Sciatic nerve (tissue), 2 donors: ENCODE measurements around the gene TRAF5. TPM values are rescaled to one million over a fixed set of nuclear protein-coding genes. Genes with fewer than 3 reads are reported as not detected.
A peak's percentile ranks its signal among the peaks of the same experiment; 100 is the strongest.

ENCODE experiments used
- ATAC-seq: fragments of 200-7000 bp; cut with Tn5 transposase; one replicate; pipeline ENCODE4 v1.9.1; 2020; ENCODE audit warnings: mild to moderate bottlenecking, moderate library complexity
- DNase-seq: peaks from one replicate; pipeline ENCODE4 v3.0.0-alpha.2; 2020; ENCODE audit warnings: low spot score
- intact Hi-C: fragments of 100-400 bp; cut with DNase I; formaldehyde crosslinking; loops from one replicate; pipeline ENCODE4 v1.14.2; 2022
- total RNA-seq: library from RNA; stranded (reverse); fragmentation: NEBNext Ultra II Directional; extraction: Animal tissue kit (Norgen Biotek cat#: 25700); gene quantifications from one replicate; pipeline ENCODE4 v1.2.1, GENCODE V29; 2021
- donor health status: DM: no; HTN: no; CAD: no.
- donor health status: DM: no; HTN: no; CAD: no.

The TRAF5 gene
- total RNA-seq, 1 donor from 2014 or later: 22.0 TPM

- intact Hi-C loops: no loop called here
- ATAC-seq (no peak), DNase-seq (no peak)
Measured at GRCh38 chr1:211324992-211325775, 1.4 kb upstream of the TRAF5 start.

- DNase-seq: no peak
- intact Hi-C loops: no loop called here
- ATAC-seq: no peak
Measured at GRCh38 chr1:211326140-211326527, 499 bp upstream of the TRAF5 start.

GRCh38 chr1:211327346-211327921, 801 bp downstream of the TRAF5 start:
- intact Hi-C loops: no loop called here
- peak; percentile 64 for ATAC-seq
- no peak for DNase-seq

- ATAC-seq: no peak
- intact Hi-C loops: no loop called here
- no peak for DNase-seq
Measured at GRCh38 chr1:211328084-211328694, 1.6 kb downstream of the TRAF5 start.

- DNase-seq: no peak
- intact Hi-C loops: no loop called here
- no peak for ATAC-seq
Measured at GRCh38 chr1:211328866-211329475, 2.3 kb downstream of the TRAF5 start.

- intact Hi-C loops: no loop called here
- DNase-seq: no peak
- no peak for ATAC-seq
Measured at GRCh38 chr1:211329764-211330201, 3.1 kb downstream of the TRAF5 start.

- intact Hi-C loops: no loop called here
- ATAC-seq (no peak), DNase-seq (no peak)
Measured at GRCh38 chr1:211330282-211330936, 3.8 kb downstream of the TRAF5 start.

GRCh38 chr1:211331011-211331709, 4.5 kb downstream of the TRAF5 start:
- ATAC-seq: no peak
- intact Hi-C loops: no loop called here
- no peak for DNase-seq

- DNase-seq: no peak
- peak; percentile 23 for ATAC-seq
- intact Hi-C loops: no loop called here
Measured at GRCh38 chr1:211332036-211332616, 5.5 kb downstream of the TRAF5 start.

GRCh38 chr1:211332830-211333229, 6.2 kb downstream of the TRAF5 start:
- intact Hi-C loops: no loop called here
- DNase-seq: no peak
- ATAC-seq: no peak

GRCh38 chr1:211333906-211334305, 7.3 kb downstream of the TRAF5 start:
- intact Hi-C loops: no loop called here
- ATAC-seq (no peak), DNase-seq (no peak)

GRCh38 chr1:211334986-211335385, 8.4 kb downstream of the TRAF5 start:
- intact Hi-C loops: no loop called here
- no peak for DNase-seq
- ATAC-seq: no peak

- intact Hi-C loops: no loop called here
- no peak for ATAC-seq
- DNase-seq: no peak
Measured at GRCh38 chr1:211335522-211336157, 9.0 kb downstream of the TRAF5 start.

GRCh38 chr1:211336161-211336560, 9.5 kb downstream of the TRAF5 start:
- DNase-seq (no peak), ATAC-seq (no peak)
- intact Hi-C loops: no loop called here

- ATAC-seq (no peak), DNase-seq (no peak)
- intact Hi-C loops: no loop called here
Measured at GRCh38 chr1:211336775-211337174, 10.1 kb downstream of the TRAF5 start.

- intact Hi-C loops: no loop called here
- DNase-seq: no peak
- ATAC-seq: no peak
Measured at GRCh38 chr1:211337430-211338223, 11.0 kb downstream of the TRAF5 start.

GRCh38 chr1:211338224-211338620, 11.6 kb downstream of the TRAF5 start:
- ATAC-seq: no peak
- intact Hi-C loops: no loop called here

More at GRCh38 chr1:211338224-211338620, 11.6 kb downstream of the TRAF5 start:
- no peak for DNase-seq
